HFFc6 (cell line): ENCODE data around the gene DDIT4. TPM values are rescaled to one million over a fixed set of nuclear protein-coding genes. Genes with fewer than 3 reads are reported as not detected.
"Not testable (repeated sequence)": the region's sequence is repeated elsewhere in the genome, so short reads cannot be mapped to it uniquely, and the experiment has no call there.

ENCODE experiments used
- DNase-seq: peaks from one replicate; pipeline ENCODE4 v3.0.0-alpha.2; 2018
- H3K27ac Mint-ChIP-seq: 2 replicates; pipeline ENCODE4 v1.8.0; 2020; ENCODE audit warnings: mild to moderate bottlenecking, mixed read lengths
- H3K27me3 Mint-ChIP-seq: 2 replicates; pipeline ENCODE4 v1.8.0; 2021; ENCODE audit warnings: mild to moderate bottlenecking, moderate library complexity, mixed read lengths; ENCODE audit not compliant: insufficient read depth
- H3K36me3 Mint-ChIP-seq: 2 replicates; pipeline ENCODE4 v1.8.0; 2021; ENCODE audit warnings: low read depth, mixed read lengths
- H3K4me1 Mint-ChIP-seq: 2 replicates; pipeline ENCODE4 v1.8.0; 2020; ENCODE audit warnings: low read depth, mixed read lengths
- H3K4me3 Mint-ChIP-seq: 2 replicates; pipeline ENCODE4 v1.8.0; 2020; ENCODE audit warnings: mild to moderate bottlenecking, moderate library complexity, mixed read lengths
- H3K9me3 Mint-ChIP-seq: 2 replicates; pipeline ENCODE4 v1.8.0; 2020; ENCODE audit warnings: mild to moderate bottlenecking, mixed read lengths
- CTCF ChIP-seq: fragments of 200-600 bp; sonication (generic); IDR thresholded peaks from 2 replicates; pipeline ENCODE4 v1.5.0; 2021; ENCODE audit warnings: antibody characterized with exemption, mild to moderate bottlenecking
- total RNA-seq, 6 experiments: library from RNA; stranded (reverse); fragmentation: NEBNext Ultra II Directional; extraction: Animal tissue kit (Norgen Biotek cat#: 25700); gene quantifications; 2 replicates in 1 of 6; 3 replicates in 5 of 6; pipeline ENCODE4 v1.2.3, GENCODE V29; 2021

The DDIT4 gene
- total RNA-seq, 6 experiments from 2014 or later: 27.7 to 32.4 (median 30.0) TPM

GRCh38 chr10:72297281-72297804 lies 23.6 kb downstream of the DDIT4 start:
- Mint-ChIP-seq H3K4me3 (peak overlapping the region; percentile 81), H3K27me3 (no peaks in the 10 kb centered on the region), H3K9me3 (no peaks in the 10 kb centered on the region), H3K27ac (peak overlapping the region; percentile 98), H3K4me1 (peaks cover 24% of the 10 kb centered on the region), H3K36me3 (no peaks in the 10 kb centered on the region; the same call in 1 of the 2 replicates)
- DNase-seq: peak; percentile 78
- no peak for TF ChIP-seq CTCF

DNA sequence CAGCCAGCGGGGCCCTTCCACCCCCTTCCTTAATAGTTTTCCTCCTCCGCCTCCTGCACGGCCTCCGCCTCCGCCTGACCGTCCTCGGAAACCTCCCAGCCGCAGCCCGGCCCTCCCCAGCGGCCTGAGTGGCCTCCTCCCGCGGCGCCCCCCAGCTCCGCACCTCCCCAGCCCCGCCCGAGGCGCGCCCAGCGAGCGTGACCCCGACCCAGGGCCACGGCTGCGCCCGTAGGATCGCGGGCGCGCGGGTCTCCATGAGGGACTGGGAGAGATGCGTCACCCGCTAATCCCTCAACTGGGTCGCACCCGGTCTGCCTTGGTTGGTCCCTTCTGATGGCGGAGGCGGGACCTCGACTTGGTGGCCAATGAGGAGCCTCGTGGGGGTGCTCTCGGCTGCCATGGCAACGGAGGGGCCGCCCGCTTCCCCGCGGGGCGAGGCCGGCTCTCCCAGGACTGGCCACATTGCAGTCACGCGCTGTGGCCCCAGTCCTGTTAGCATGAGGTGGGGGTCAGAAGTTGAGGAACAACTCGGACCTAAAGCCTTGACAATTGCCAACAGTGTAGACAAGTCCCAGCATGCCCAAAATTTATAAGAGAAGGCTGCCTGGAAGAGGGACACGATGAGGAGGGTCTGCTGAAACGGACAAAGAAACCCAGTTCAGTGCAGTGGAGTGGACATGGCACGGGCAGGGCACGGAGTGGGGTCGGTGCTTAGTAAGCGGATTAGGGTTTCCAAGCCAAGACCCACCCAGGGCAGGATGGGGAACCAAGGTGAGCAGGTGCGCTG lies 24.3 kb downstream of the DDIT4 start:
- peaks cover 24% of the 10 kb centered on the region for H3K4me1 Mint-ChIP-seq
- no peak for TF ChIP-seq CTCF
- H3K36me3 Mint-ChIP-seq: no peaks in the 10 kb centered on the region; the same call in 1 of the 2 replicates
- peak; percentile 98 for DNase-seq
- H3K27ac Mint-ChIP-seq: peak overlapping the region; percentile 98
- no peaks in the 10 kb centered on the region for H3K9me3 Mint-ChIP-seq
- H3K4me3 Mint-ChIP-seq: peak overlapping the region; percentile 81
- H3K27me3 Mint-ChIP-seq: no peaks in the 10 kb centered on the region

DNA sequence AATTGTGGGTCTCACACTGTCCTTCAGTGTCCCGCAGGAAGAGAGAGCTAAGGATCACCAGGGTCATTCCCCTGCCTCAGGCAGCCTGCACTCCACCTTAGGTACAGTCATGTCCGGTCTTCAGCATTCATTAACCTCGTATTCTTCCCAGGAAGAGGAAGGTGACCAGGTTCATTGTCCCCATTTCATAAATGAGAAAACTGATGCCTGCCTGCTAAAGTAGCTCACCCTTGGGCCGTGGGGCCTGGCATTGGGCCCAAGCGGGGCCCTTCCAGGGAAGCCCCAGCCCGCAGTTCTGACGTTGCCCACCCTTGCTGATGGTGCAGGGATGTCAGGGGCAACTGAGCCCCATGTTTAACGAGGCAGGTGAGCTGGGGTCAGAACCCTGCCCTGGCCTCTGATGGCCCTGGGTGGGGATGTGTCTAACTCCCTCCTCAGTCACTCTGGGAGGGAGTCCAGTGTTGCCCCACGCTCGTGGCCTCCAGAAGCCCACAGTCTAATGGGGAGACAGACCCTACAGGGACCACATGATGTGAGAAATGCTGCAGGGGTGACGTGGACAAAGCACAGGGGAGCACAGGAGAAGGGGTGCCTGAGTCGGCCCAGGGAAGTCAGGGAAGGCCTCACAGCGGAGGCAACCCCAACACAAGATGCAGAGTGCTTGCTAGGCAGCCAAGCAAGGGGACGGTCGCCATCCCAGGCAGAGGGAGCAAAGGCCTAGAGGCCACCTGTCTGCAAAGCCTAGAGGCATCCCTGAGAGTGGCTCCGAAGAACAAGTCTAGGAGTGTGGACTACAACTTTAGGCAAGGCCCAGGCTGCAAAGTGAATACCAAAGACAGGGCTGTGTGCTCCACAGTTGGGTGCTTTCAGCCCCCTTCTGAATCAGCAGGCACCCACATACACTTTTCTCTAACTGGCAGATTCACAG lies 25.1 kb downstream of the DDIT4 start:
- no peaks in the 10 kb centered on the region for H3K9me3 Mint-ChIP-seq
- no peak for DNase-seq
- H3K36me3 Mint-ChIP-seq: no peaks in the 10 kb centered on the region; the same call in 1 of the 2 replicates
- no peaks in the 10 kb centered on the region for H3K27me3 Mint-ChIP-seq
- TF ChIP-seq CTCF: no peak
- peaks cover 24% of the 10 kb centered on the region for H3K4me1 Mint-ChIP-seq
- H3K27ac Mint-ChIP-seq: peak overlapping the region; percentile 98
- peak overlapping the region; percentile 81; the same call in 1 of the 2 replicates for H3K4me3 Mint-ChIP-seq

GRCh38 chr10:72303424-72304128 lies 29.9 kb downstream of the DDIT4 start:
- peaks cover 2% of the 10 kb centered on the region; the same call in 1 of the 2 replicates for H3K27me3 Mint-ChIP-seq
- TF ChIP-seq CTCF: no peak
- no peak for DNase-seq
- H3K9me3 Mint-ChIP-seq: no peaks in the 10 kb centered on the region
- H3K4me1 Mint-ChIP-seq: peaks cover 19% of the 10 kb centered on the region
- H3K36me3 Mint-ChIP-seq: no peaks in the 10 kb centered on the region
- no peak overlapping the region for H3K4me3 Mint-ChIP-seq
- no peak overlapping the region for H3K27ac Mint-ChIP-seq

DNA sequence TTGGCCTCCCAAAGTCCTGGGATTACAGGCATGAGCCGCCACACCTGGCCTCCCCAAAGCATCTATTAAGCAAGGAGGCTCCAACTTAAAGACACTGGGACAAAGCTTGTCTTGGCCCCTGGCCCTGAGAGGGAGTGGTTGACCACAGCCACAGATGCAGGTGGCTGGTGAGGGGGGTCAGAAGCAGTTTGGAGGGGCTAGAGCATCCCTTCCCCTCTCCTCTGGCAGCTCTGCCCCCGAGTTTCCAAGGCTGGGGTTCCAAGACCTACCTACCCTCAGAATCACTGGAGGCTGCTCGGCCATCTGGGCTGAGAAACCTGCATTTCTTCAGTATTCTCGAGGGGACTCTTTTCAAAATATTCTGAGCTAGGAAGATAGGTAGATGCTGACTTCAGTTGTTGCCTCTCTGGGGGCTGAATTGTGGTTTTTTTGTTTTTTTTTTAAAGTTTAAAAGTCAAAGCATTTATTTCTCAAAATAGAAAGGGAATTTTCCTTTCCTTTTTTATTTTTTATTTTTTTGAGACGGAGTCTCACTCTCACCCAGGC lies 32.6 kb downstream of the DDIT4 start:
- Mint-ChIP-seq H3K9me3 (no peaks in the 10 kb centered on the region), H3K4me3 (no peak overlapping the region), H3K27ac (no peak overlapping the region), H3K27me3 (peaks cover 2% of the 10 kb centered on the region), H3K36me3 (no peaks in the 10 kb centered on the region), H3K4me1 (peaks cover 37% of the 10 kb centered on the region)
- TF ChIP-seq CTCF: no peak
- DNase-seq: no peak

- not testable (repeated sequence) for H3K9me3 Mint-ChIP-seq, H3K27me3 Mint-ChIP-seq, H3K36me3 Mint-ChIP-seq, H3K4me3 Mint-ChIP-seq, DNase-seq, H3K27ac Mint-ChIP-seq
- peaks cover 37% of the 10 kb centered on the region for H3K4me1 Mint-ChIP-seq
Measured at GRCh38 chr10:72307711-72308110, 34.0 kb downstream of the DDIT4 start.
